HepG2 (cell line): ENCODE measurements around the gene POP7. TPM values are rescaled to one million over a fixed set of nuclear protein-coding genes. Genes with fewer than 3 reads are reported as not detected.

ENCODE experiments used
- ATAC-seq: fragments of 200-7000 bp; cut with Tn5 transposase; 3 replicates; pipeline ENCODE4 v1.9.1; 2020; ENCODE audit warnings: mild to moderate bottlenecking, moderate library complexity
- BruUV-seq: library from RNA; stranded (reverse); fragments of 400-500 nt; replicated peaks from 2 replicates; lab custom pipeline; 2021; lab: Mats Ljungman, UMichigan
- CTCF ChIA-PET: fragments of 300-600 bp; formaldehyde crosslinking; extraction: SDS; loops from one replicate; lab custom pipeline; 2021; ENCODE audit warnings: low total read pairs, inconsistent platforms, low intra/inter-chr PET ratio; lab: Yijun Ruan, JAX
- POLR2A ChIA-PET: fragments of 350-600 bp; sonication (Branson Sonifier 250); formaldehyde crosslinking; loops from one replicate; lab custom pipeline; 2020; ENCODE audit warnings: antibody characterized with exemption, inconsistent platforms; lab: Yijun Ruan, JAX
- DNase-seq: peaks from one replicate; pipeline ENCODE4 v3.0.0-alpha.2; 2015; ENCODE audit warnings: low spot score
- FAIRE-seq: peaks from 3 replicates; lab custom pipeline; 2011; peaks lifted over from hg19 to GRCh38; lab: Jason Lieb, UNC
- H2AFZ ChIP-seq: one replicate; pipeline ENCODE4 v1.6.1; 2011; ENCODE audit warnings: low read length, inconsistent platforms
- H3K27ac ChIP-seq: fragments of 300-600 bp; 3 replicates; pipeline ENCODE4 v1.8.0; 2011; ENCODE audit warnings: mixed run types, mild to moderate bottlenecking, mixed read lengths, low read length, inconsistent platforms; ENCODE audit not compliant: insufficient read depth; ENCODE audit errors: extremely low read length
- H3K27me3 ChIP-seq, 2 experiments: fragments of 200-600 bp in 1 of 2; 2 replicates in 1 of 2; 3 replicates in 1 of 2; pipeline versions ENCODE4 v1.6.0 to v1.8.0; 2011; ENCODE audit warnings: low read length in 2 of 2, mild to moderate bottlenecking in 2 of 2, moderate library complexity in 2 of 2, inconsistent platforms in 1 of 2; ENCODE audit not compliant: insufficient read depth in 2 of 2, control insufficient read depth in 1 of 2
- H3K36me3 ChIP-seq, 2 experiments: fragments of 200-600 bp in 1 of 2; replicated peaks in 1 of 2; 2 replicates in 1 of 2; 3 replicates in 1 of 2; pipeline versions ENCODE4 v1.5.1 to v1.8.0; 2011; ENCODE audit warnings: low read length in 2 of 2, inconsistent platforms in 1 of 2; ENCODE audit not compliant: insufficient read depth in 2 of 2, control insufficient read depth in 1 of 2
- H3K4me1 ChIP-seq: 2 replicates; pipeline ENCODE4 v1.5.1; 2012; ENCODE audit warnings: low read length, inconsistent platforms; ENCODE audit not compliant: insufficient read depth
- H3K4me2 ChIP-seq: 2 replicates; pipeline ENCODE4 v1.6.0; 2011; ENCODE audit warnings: low read depth, low read length, inconsistent platforms
- H3K4me3 ChIP-seq, 3 experiments: fragments of 200-600 bp in 1 of 3; sonication (generic), shearing (Covaris generic) in 1 of 3; replicated peaks in 1 of 3; 2 replicates each; pipeline ENCODE4 v1.5.1; 2011 to 2016; ENCODE audit warnings: low read length in 3 of 3, inconsistent platforms in 2 of 3, low read depth in 2 of 3, mild to moderate bottlenecking in 2 of 3, control low read depth in 1 of 3, mixed read lengths in 1 of 3; ENCODE audit not compliant: insufficient read depth in 1 of 3
- H3K79me2 ChIP-seq: one replicate; pipeline ENCODE4 v1.6.1; 2011; ENCODE audit warnings: low read length, inconsistent platforms; ENCODE audit not compliant: insufficient read depth
- H3K9ac ChIP-seq: 2 replicates; pipeline ENCODE4 v1.6.0; 2011; ENCODE audit warnings: mild to moderate bottlenecking, low read depth, low read length, inconsistent platforms; ENCODE audit not compliant: insufficient read depth
- H3K9me3 ChIP-seq: 2 replicates; pipeline ENCODE4 v1.5.1; 2012; ENCODE audit warnings: mild to moderate bottlenecking, low read length
- H4K20me1 ChIP-seq: 2 replicates; pipeline ENCODE4 v1.6.0; 2011; ENCODE audit warnings: inconsistent platforms, mild to moderate bottlenecking, low read length, moderate library complexity; ENCODE audit not compliant: insufficient read depth
- GTF3A ChIP-seq: sonication (generic); formaldehyde crosslinking; conservative IDR thresholded peaks from 2 replicates; pipeline ENCODE4 v1.4.0; 2020; ENCODE audit warnings: mild to moderate bottlenecking, missing genetic modification reagents
- GZF1 ChIP-seq: sonication (generic); formaldehyde crosslinking; IDR thresholded peaks from 2 replicates; pipeline ENCODE4 v1.5.1; 2020; ENCODE audit warnings: mild to moderate bottlenecking, missing genetic modification reagents
- IRX3 ChIP-seq: sonication (generic); formaldehyde crosslinking; IDR thresholded peaks from 2 replicates; pipeline ENCODE4 v1.8.1; 2023; ENCODE audit warnings: mild to moderate bottlenecking, low read depth, missing genetic modification reagents, borderline replicate concordance
- JUND ChIP-seq: sonication (generic); formaldehyde crosslinking; IDR thresholded peaks from 2 replicates; pipeline ENCODE4 v1.8.0; 2022; ENCODE audit warnings: mild to moderate bottlenecking, missing genetic modification reagents
- KDM5A ChIP-seq: fragments of 200-600 bp; sonication (generic); IDR thresholded peaks from 2 replicates; pipeline ENCODE4 v1.7.0; 2018; ENCODE audit warnings: antibody characterized with exemption, mild to moderate bottlenecking, low read length, borderline replicate concordance
- MYPOP ChIP-seq: sonication (generic); formaldehyde crosslinking; IDR thresholded peaks from 2 replicates; pipeline ENCODE4 v1.8.1; 2023; ENCODE audit warnings: mild to moderate bottlenecking, moderate library complexity, missing genetic modification reagents
- SAFB2 ChIP-seq: sonication (generic); formaldehyde crosslinking; IDR thresholded peaks from 2 replicates; pipeline ENCODE4 v1.5.1; 2020; ENCODE audit warnings: missing genetic modification reagents, low read depth, mild to moderate bottlenecking, borderline replicate concordance
- SIN3A ChIP-seq: IDR thresholded peaks from 2 replicates; pipeline ENCODE4 v1.6.1; 2011; ENCODE audit warnings: low read depth, mild to moderate bottlenecking, control low read depth, low read length, borderline replicate concordance
- ZNF407 ChIP-seq: sonication (generic); formaldehyde crosslinking; IDR thresholded peaks from one replicate; pipeline ENCODE4 v1.5.1; 2020; ENCODE audit warnings: mild to moderate bottlenecking, missing genetic modification reagents; ENCODE audit errors: not compliant biosample characterization
- ZNF558 ChIP-seq: sonication (generic); formaldehyde crosslinking; IDR thresholded peaks from 2 replicates; pipeline ENCODE4 v1.9.0; 2022; ENCODE audit warnings: mild to moderate bottlenecking, missing genetic modification reagents, borderline replicate concordance
- ZNF777 ChIP-seq: sonication (generic); formaldehyde crosslinking; IDR thresholded peaks from 2 replicates; pipeline ENCODE4 v1.4.0; 2020; ENCODE audit warnings: missing genetic modification reagents
- ZNF883 ChIP-seq: sonication (generic); formaldehyde crosslinking; IDR thresholded peaks from 2 replicates; pipeline ENCODE4 v1.5.1; 2020; ENCODE audit warnings: mild to moderate bottlenecking, missing genetic modification reagents; ENCODE audit errors: not compliant biosample characterization
- WGBS: methylation state at CpG from one replicate; pipeline ENCODE4 v1.1.6; 2017; ENCODE audit warnings: low lambda C conversion rate; 5-methylcytosine and 5-hydroxymethylcytosine counted together
- in situ Hi-C: cut with HindIII; loops from 2 replicates; pipeline ENCODE4 v1.10.0; 2017; ENCODE audit warnings: low pct_unique_long_range_greater_than_20kb; ENCODE audit not compliant: extremely low pct_ligation_motif_present
- intact Hi-C: fragments of 100-400 bp; cut with micrococcal nuclease; formaldehyde crosslinking; loops from one replicate; pipeline ENCODE4 v1.10.0; 2022; ENCODE audit not compliant: unreplicated experiment
- polyA plus RNA-seq, 8 experiments: library from polyadenylated mRNA; depleted of rRNA in 3 of 8; stranded (reverse) in 7 of 8; unstranded in 1 of 8; fragments of >200 nt; fragmentation: Illumina TruSeq in 4 of 8; extraction: Trizol in 4 of 8; gene quantifications; 2 replicates each; pipeline versions ENCODE4 v1.2.1 to v1.2.3, GENCODE V29; 2011 to 2016; ENCODE audit warnings: low read depth in 4 of 8, missing spikeins in 1 of 8, mixed read lengths in 1 of 8; ENCODE audit not compliant: insufficient read depth in 1 of 8
- total RNA-seq, 5 experiments: library from RNA; depleted of rRNA; stranded (reverse); fragments of >200 nt; fragmentation: Illumina TruSeq; extraction: Trizol; gene quantifications; 2 replicates each; pipeline ENCODE4 v1.2.3, GENCODE V29; 2016; ENCODE audit warnings: low read depth in 1 of 5

The POP7 gene
- total and polyA plus RNA-seq, 2 of the 13 experiments (the other 11 are each of a cell fraction or from before 2014, with no cell fraction given) = 63.9 to 91.1 TPM

DNA sequence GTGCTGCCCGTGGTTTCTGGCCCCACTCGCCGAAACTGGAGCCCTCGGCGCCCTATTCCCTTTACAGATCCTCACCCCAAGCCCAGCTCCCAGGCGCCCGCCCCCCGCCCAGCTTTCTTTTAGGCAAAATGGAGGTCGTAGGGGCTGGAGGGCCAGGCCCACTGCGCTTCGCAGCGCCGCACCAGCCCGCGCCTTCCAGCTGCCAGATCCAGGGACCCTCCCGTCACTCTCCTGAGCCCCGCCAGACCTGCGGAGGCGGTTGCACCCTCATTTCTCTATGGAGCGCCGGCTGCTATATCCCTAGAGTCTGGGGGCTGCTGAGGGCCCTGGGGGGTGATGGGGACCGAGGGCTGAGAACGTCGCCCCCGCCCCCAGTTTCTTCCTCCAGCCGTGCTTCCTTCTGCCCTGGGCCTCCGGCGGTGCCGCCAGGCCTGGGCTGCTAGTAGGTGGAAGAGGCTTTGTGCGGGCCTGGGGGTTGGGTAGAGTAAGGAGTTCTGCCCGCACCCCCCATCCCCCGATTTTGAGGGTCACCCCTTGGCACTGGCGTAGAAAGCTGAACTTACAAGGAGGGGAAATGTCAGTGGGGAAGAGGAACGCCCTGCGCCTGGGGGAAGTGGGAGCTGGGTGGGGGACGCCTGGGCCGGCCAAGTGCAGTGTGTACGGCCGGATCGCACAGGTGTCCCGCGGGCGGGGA lies 31.4 kb upstream of the POP7 start:
- DNase-seq (no peak), ATAC-seq (peak; percentile 21), FAIRE-seq (no peak)
- Histone ChIP-seq H3K79me2 (peaks cover 9% of the 10 kb centered on the region), H3K9ac (peak overlapping the region; percentile 93), H4K20me1 (peaks cover 8% of the 10 kb centered on the region; the same call in 1 of the 2 replicates), H3K4me3 (peak overlapping the region; percentile 92 to 97 (median 96)), H3K4me2 (peak overlapping the region; percentile 78), H2AFZ (no peak overlapping the region), H3K4me1 (peaks cover 30% of the 10 kb centered on the region), H3K27me3 (peaks cover 0 to 4% of the 10 kb centered on the region in 2 experiments; a peak in 2 of 5 replicates), H3K27ac (peak overlapping the region; percentile 40), H3K9me3 (no peaks in the 10 kb centered on the region), H3K36me3 (peaks cover 14 to 22% of the 10 kb centered on the region in 2 experiments; a peak in 4 of 5 replicates)
- no TSS peak for BruUV-seq
- POLR2A ChIA-PET = interaction anchor here (0.6 to 1.4 kb wide), 4 partner anchors 18 to 32 kb away, joined by 3 to 4 read pairs (median 4); partner anchors contain the start of gene POP7
- 0% methylated on average over 29 of the region's 43 CpGs for WGBS
- CTCF ChIA-PET = no interaction called here
- in situ Hi-C loops (no loop called here), intact Hi-C loops (loop anchor here (2.0 kb wide), 1 partner anchor 16 kb away; no protein-coding TSS in a partner anchor)
- TF ChIP-seq ZNF558 = peak; percentile 16; the same call in 1 of the 2 replicates
- TF ChIP-seq ZNF407 (CRISPR knock-in tag) = peak; percentile 18
- TF ChIP-seq GTF3A (CRISPR knock-in tag) = no peak
- TF ChIP-seq SIN3A = 0 out of 2 replicates have a peak, but pooled peaks have one; percentile 2
- peak; percentile 15; the same call in 1 of the 2 replicates for TF ChIP-seq IRX3
- 0 out of 2 replicates have a peak, but pooled peaks have one; percentile 39 for TF ChIP-seq MYPOP (CRISPR knock-in tag)
- peak; percentile 20 for TF ChIP-seq ZNF883
- TF ChIP-seq JUND (CRISPR knock-in tag) = no peak
- 0 out of 2 replicates have a peak, but pooled peaks have one; percentile 3 for TF ChIP-seq SAFB2 (CRISPR knock-in tag)
- TF ChIP-seq GZF1 (CRISPR knock-in tag) = peak; percentile 74; the same call in 1 of the 2 replicates
- TF ChIP-seq KDM5A = peak; percentile 32; the same call in 1 of the 2 replicates
- TF ChIP-seq ZNF777 (CRISPR knock-in tag) = 0 out of 2 replicates have a peak, but pooled peaks have one; percentile 19
